DND-41 (cell line): Measurements from ENCODE around the gene LCOR.
"Not testable (repeated sequence)": the region's sequence is repeated elsewhere in the genome, so short reads cannot be mapped to it uniquely, and the experiment has no call there.

Experiments
- ATAC-seq: fragments of 200-7000 bp; cut with Tn5 transposase; 3 replicates; pipeline ENCODE4 v1.9.1; 2021; ENCODE audit warnings: low read depth; ENCODE audit not compliant: insufficient read depth
- DNase-seq: peaks from one replicate; pipeline ENCODE4 v3.0.0-alpha.2; 2020
- H2AFZ ChIP-seq: 2 replicates; pipeline ENCODE4 v1.6.0; 2012; ENCODE audit warnings: low read depth, low read length
- H3K27ac ChIP-seq: 2 replicates; pipeline ENCODE4 v1.5.1; 2012; ENCODE audit warnings: low read length, inconsistent platforms
- H3K27me3 ChIP-seq: fragments of 200-600 bp; sonication (generic); 2 replicates; pipeline ENCODE4 v1.6.0; 2012; ENCODE audit warnings: low read length, mild to moderate bottlenecking, inconsistent platforms; ENCODE audit not compliant: insufficient read depth, poor library complexity
- H3K36me3 ChIP-seq: 2 replicates; pipeline ENCODE4 v1.5.1; 2012; ENCODE audit warnings: low read length, inconsistent platforms; ENCODE audit not compliant: insufficient read depth
- H3K4me1 ChIP-seq: 2 replicates; pipeline ENCODE4 v1.5.1; 2012; ENCODE audit warnings: mild to moderate bottlenecking, low read length; ENCODE audit not compliant: insufficient read depth
- H3K4me2 ChIP-seq: 2 replicates; pipeline ENCODE4 v1.6.0; 2012; ENCODE audit warnings: mild to moderate bottlenecking, moderate library complexity, low read length, inconsistent platforms; ENCODE audit not compliant: insufficient read depth
- H3K4me3 ChIP-seq, 2 experiments: fragments of 200-600 bp in 1 of 2; shearing (Covaris generic) in 1 of 2; 2 replicates each; pipeline ENCODE4 v1.5.1; 2012 to 2016; ENCODE audit warnings: inconsistent platforms in 2 of 2, low read length in 2 of 2, mild to moderate bottlenecking in 2 of 2, low read depth in 1 of 2, moderate library complexity in 1 of 2
- H3K79me2 ChIP-seq: 2 replicates; pipeline ENCODE4 v1.6.0; 2012; ENCODE audit warnings: low read length, inconsistent platforms; ENCODE audit not compliant: insufficient read depth
- H3K9ac ChIP-seq: 2 replicates; pipeline ENCODE4 v1.6.0; 2012; ENCODE audit warnings: low read depth, mild to moderate bottlenecking, inconsistent platforms, low read length, moderate library complexity
- H3K9me3 ChIP-seq: 2 replicates; pipeline ENCODE4 v1.5.1; 2012; ENCODE audit warnings: low read length, moderate library complexity, mild to moderate bottlenecking, inconsistent platforms; ENCODE audit not compliant: insufficient read depth, severe bottlenecking
- H4K20me1 ChIP-seq: 2 replicates; pipeline ENCODE4 v1.6.0; 2012; ENCODE audit warnings: low read length; ENCODE audit not compliant: insufficient read depth
- EZH2 ChIP-seq: IDR thresholded peaks from 3 replicates; pipeline ENCODE4 v1.6.1; 2012; ENCODE audit warnings: borderline replicate concordance, low read depth, mild to moderate bottlenecking, moderate library complexity, low read length, inconsistent platforms; ENCODE audit not compliant: severe bottlenecking
- TF ChIP-seq, protein P1 (sequence below): IDR thresholded peaks from 2 replicates; pipeline ENCODE4 v1.5.1; 2012; ENCODE audit warnings: borderline replicate concordance, low read length, moderate library complexity, mild to moderate bottlenecking; ENCODE audit not compliant: poor library complexity, severe bottlenecking; ENCODE audit errors: extremely low read depth

LCOR gene

GRCh38 chr10:97029271-97029670 lies 197.2 kb downstream of the LCOR start:
- H4K20me1 ChIP-seq: no peaks in the 10 kb centered on the region
- peaks cover 3% of the 10 kb centered on the region for H3K27me3 ChIP-seq
- TF ChIP-seq EZH2: no peak
- TF ChIP-seq, protein P1, sequence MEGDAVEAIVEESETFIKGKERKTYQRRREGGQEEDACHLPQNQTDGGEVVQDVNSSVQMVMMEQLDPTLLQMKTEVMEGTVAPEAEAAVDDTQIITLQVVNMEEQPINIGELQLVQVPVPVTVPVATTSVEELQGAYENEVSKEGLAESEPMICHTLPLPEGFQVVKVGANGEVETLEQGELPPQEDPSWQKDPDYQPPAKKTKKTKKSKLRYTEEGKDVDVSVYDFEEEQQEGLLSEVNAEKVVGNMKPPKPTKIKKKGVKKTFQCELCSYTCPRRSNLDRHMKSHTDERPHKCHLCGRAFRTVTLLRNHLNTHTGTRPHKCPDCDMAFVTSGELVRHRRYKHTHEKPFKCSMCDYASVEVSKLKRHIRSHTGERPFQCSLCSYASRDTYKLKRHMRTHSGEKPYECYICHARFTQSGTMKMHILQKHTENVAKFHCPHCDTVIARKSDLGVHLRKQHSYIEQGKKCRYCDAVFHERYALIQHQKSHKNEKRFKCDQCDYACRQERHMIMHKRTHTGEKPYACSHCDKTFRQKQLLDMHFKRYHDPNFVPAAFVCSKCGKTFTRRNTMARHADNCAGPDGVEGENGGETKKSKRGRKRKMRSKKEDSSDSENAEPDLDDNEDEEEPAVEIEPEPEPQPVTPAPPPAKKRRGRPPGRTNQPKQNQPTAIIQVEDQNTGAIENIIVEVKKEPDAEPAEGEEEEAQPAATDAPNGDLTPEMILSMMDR: no peak
- ATAC-seq (no peak), DNase-seq (no peak)
- H3K27ac ChIP-seq: no peak overlapping the region
- no peaks in the 10 kb centered on the region for H3K4me1 ChIP-seq
- no peaks in the 10 kb centered on the region for H3K36me3 ChIP-seq
- H3K4me2 ChIP-seq: no peak overlapping the region
- H3K4me3 ChIP-seq: no peak overlapping the region
- no peaks in the 10 kb centered on the region for H3K79me2 ChIP-seq
- H2AFZ ChIP-seq: no peak overlapping the region
- no peaks in the 10 kb centered on the region for H3K9me3 ChIP-seq
- no peak overlapping the region for H3K9ac ChIP-seq

GRCh38 chr10:97030894-97031293 lies 198.8 kb downstream of the LCOR start:
- H3K27ac ChIP-seq: no peak overlapping the region
- H3K36me3 ChIP-seq: no peaks in the 10 kb centered on the region
- H3K9ac ChIP-seq: no peak overlapping the region
- H3K27me3 ChIP-seq: peaks cover 3% of the 10 kb centered on the region
- no peaks in the 10 kb centered on the region for H3K79me2 ChIP-seq
- DNase-seq (no peak), ATAC-seq (no peak)
- H4K20me1 ChIP-seq: no peaks in the 10 kb centered on the region
- no peak overlapping the region for H3K4me2 ChIP-seq
- H3K9me3 ChIP-seq: no peaks in the 10 kb centered on the region
- H3K4me1 ChIP-seq: no peaks in the 10 kb centered on the region
- H3K4me3 ChIP-seq: no peak overlapping the region
- no peak overlapping the region for H2AFZ ChIP-seq
- TF ChIP-seq, protein P1: no peak
- TF ChIP-seq EZH2: no peak

DNA sequence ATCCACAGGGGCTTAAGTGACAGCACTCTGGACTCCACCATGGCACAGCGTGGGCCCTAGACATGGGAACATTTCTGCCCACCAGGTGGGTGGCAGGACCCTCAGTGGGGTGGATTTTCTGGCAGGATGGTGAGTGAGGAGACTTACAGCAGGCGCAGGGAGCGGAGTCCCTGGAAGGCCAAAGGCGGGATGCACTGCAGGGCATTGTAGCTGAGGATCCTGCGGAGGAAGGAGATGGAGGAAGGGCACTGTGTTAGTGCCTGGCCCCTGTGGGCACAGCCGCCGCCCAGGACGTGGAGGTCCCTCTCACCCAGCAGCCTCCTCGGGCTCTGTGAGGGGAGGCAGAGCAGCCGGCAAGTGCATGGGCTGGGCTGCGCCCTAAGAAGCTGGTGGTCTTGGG lies 199.4 kb downstream of the LCOR start:
- no peaks in the 10 kb centered on the region for H3K4me1 ChIP-seq
- no peak for ATAC-seq
- H3K4me3 ChIP-seq: no peak overlapping the region
- no peak overlapping the region for H3K4me2 ChIP-seq
- no peaks in the 10 kb centered on the region for H3K36me3 ChIP-seq
- no peaks in the 10 kb centered on the region for H3K79me2 ChIP-seq
- no peaks in the 10 kb centered on the region for H3K9me3 ChIP-seq
- H3K9ac ChIP-seq: no peak overlapping the region
- no peaks in the 10 kb centered on the region for H4K20me1 ChIP-seq
- DNase-seq: no peak
- no peak overlapping the region for H2AFZ ChIP-seq
- no peak overlapping the region for H3K27ac ChIP-seq
- peaks cover 3% of the 10 kb centered on the region for H3K27me3 ChIP-seq
- TF ChIP-seq, protein P1: no peak
- no peak for TF ChIP-seq EZH2

- DNase-seq: no peak
- no peak overlapping the region for H3K4me2 ChIP-seq
- no peaks in the 10 kb centered on the region for H3K36me3 ChIP-seq
- no peak overlapping the region for H2AFZ ChIP-seq
- no peaks in the 10 kb centered on the region for H3K9me3 ChIP-seq
- peaks cover 3% of the 10 kb centered on the region for H3K27me3 ChIP-seq
- no peak for ATAC-seq
- no peak overlapping the region for H3K4me3 ChIP-seq
- H3K4me1 ChIP-seq: no peaks in the 10 kb centered on the region
- H4K20me1 ChIP-seq: no peaks in the 10 kb centered on the region
- H3K27ac ChIP-seq: no peak overlapping the region
- TF ChIP-seq, protein P1: no peak
- no peak for TF ChIP-seq EZH2
- no peaks in the 10 kb centered on the region for H3K79me2 ChIP-seq
- H3K9ac ChIP-seq: no peak overlapping the region
These were observed 200.5 kb downstream of the LCOR start for GRCh38 chr10:97032624-97033023.

DNA sequence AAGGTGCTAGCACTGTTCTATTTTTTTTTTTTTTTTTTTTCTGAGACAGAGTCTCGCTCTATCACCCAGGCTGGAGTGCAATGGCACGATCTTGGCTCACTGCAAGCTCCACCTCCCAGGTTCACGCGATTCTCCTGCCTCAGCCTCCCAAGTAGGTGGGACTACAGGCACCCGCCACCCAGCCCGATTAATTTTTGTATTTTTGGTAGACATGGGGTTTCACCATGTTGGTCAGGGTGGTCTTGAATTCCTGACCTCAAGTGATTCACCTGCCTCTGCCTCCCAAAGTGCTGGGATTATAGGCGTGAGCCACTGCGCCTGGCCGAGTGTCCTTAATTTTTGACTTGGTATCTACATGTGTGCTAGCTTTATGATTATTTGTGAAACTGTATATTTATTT lies 201.7 kb downstream of the LCOR start:
- H3K9ac ChIP-seq, H2AFZ ChIP-seq, H3K9me3 ChIP-seq, DNase-seq, H3K4me1 ChIP-seq, H3K27me3 ChIP-seq, H3K27ac ChIP-seq, H3K79me2 ChIP-seq, H4K20me1 ChIP-seq, ATAC-seq, H3K4me3 ChIP-seq, H3K36me3 ChIP-seq, H3K4me2 ChIP-seq: not testable (repeated sequence)
